Adrenal gland (tissue), 12 donors: ENCODE measurements around the gene OR6Q1. TPM values are rescaled to one million over a fixed set of nuclear protein-coding genes. Genes with fewer than 3 reads are reported as not detected.

Experiments used
- DNase-seq, 7 donors: peaks; one replicate each; pipeline ENCODE4 v3.0.0-alpha.2; 2019 to 2020
- H3K27ac ChIP-seq, 5 donors: fragments of 200-600 bp; sonication (generic) in 4 of 5; 1 replicate in 3 of 5; 2 replicates in 2 of 5; pipeline versions ENCODE4 v1.5.1 to v1.8.0; 2016 to 2020; ENCODE audit warnings: mild to moderate bottlenecking in 1 of 5
- H3K27me3 ChIP-seq: fragments of 200-600 bp; 2 replicates; pipeline ENCODE4 v1.8.0; 2021
- H3K36me3 ChIP-seq, 2 donors: fragments of 200-600 bp; replicated peaks in 1 of 2; 1 replicate in 1 of 2; 2 replicates in 1 of 2; pipeline versions ENCODE4 v1.5.1 to v1.8.0; 2018 to 2022
- H3K4me1 ChIP-seq, 2 donors: fragments of 200-600 bp; replicated peaks in 1 of 2; 1 replicate in 1 of 2; 2 replicates in 1 of 2; pipeline versions ENCODE4 v1.5.1 to v1.8.0; 2018 to 2021
- H3K4me3 ChIP-seq, 4 donors: fragments of 200-600 bp; sonication (generic) in 3 of 4; one replicate each; pipeline ENCODE4 v1.5.1; 2016 to 2018
- H3K9me3 ChIP-seq, 3 donors: fragments of 200-600 bp; sonication (generic) in 1 of 3; replicated peaks in 1 of 3; 1 replicate in 2 of 3; 2 replicates in 1 of 3; pipeline versions ENCODE4 v1.5.1 to v1.8.0; 2016 to 2021
- POLR2A ChIP-seq, 2 donors: fragments of 450-650 bp; IDR thresholded peaks; one replicate each; pipeline ENCODE4 v1.6.1; 2017; ENCODE audit warnings: antibody characterized with exemption in 2 of 2, mild to moderate bottlenecking in 2 of 2, moderate library complexity in 1 of 2
- WGBS, 4 donors: extraction: QIAGEN DNeasy Blood & Tissue Kit in 2 of 4; methylation state at CpG; one replicate each; pipeline versions ENCODE4 v1.1.5 to v1.1.7; 2013 to 2017; 5-methylcytosine and 5-hydroxymethylcytosine counted together
- intact Hi-C, 2 donors: fragments of 100-400 bp; cut with DNase I; formaldehyde crosslinking; loops; one replicate each; pipeline versions ENCODE4 v1.14.1 to v1.15.0; 2022 to 2023
- polyA plus RNA-seq, 3 donors: library from polyadenylated mRNA; stranded (reverse); fragments of 200-250 nt in 2 of 3; fragments of 350-450 nt in 1 of 3; fragmentation: Illumina TruSeq in 1 of 3; extraction: RNeasy Lipid Tissue Mini Kit (QIAGEN cat#74804) in 1 of 3; gene quantifications; one replicate each; pipeline ENCODE4 v1.2.3, GENCODE V29; 2013 to 2014
- total RNA-seq, 9 donors: library from RNA; depleted of rRNA in 4 of 9; stranded (reverse); fragments of >200 nt in 4 of 9; fragments of 120-200 nt in 1 of 9; fragmentation: NEBNext Ultra II Directional in 1 of 9; extraction: Animal tissue kit (Norgen Biotek cat#: 25700) in 1 of 9; gene quantifications; one replicate each; pipeline versions ENCODE4 v1.1.0 to v1.2.4, GENCODE V29; 2013 to 2023
- TF ChIP-seq, protein P1 (sequence below), 6 experiments: fragments of 450-650 bp in 4 of 6; fragments of 200-600 bp in 2 of 6; sonication (generic) in 1 of 6; IDR thresholded peaks; 1 replicate in 5 of 6; 2 replicates in 1 of 6; pipeline versions ENCODE4 v1.5.1 to v1.8.0; 2016 to 2021; ENCODE audit warnings: antibody characterized with exemption in 6 of 6, mild to moderate bottlenecking in 2 of 6, moderate library complexity in 1 of 6
- donor health status: healthy with polysubstance abuse.
- donor health status: Bipolar disorder and iron deficiency.
- donor health status: DM: yes; HTN: yes; CAD: no.
- donor health status: DM: no; HTN: no; CAD: no.
- donor health status: DM: no; HTN: no; CAD: no.
- donor health status: DM: yes; HTN: yes; CAD: no.

The OR6Q1 gene
- total and polyA plus RNA-seq, 12 donors = not detected

GRCh38 chr11:58058276-58059006 is 27.7 kb downstream of the OR6Q1 start:
- H3K4me3 ChIP-seq = no peak overlapping the region
- WGBS, 4 donors = 65 to 79% (median 75%) methylated on average over 6 to 13 of the region's 13 CpGs
- H3K36me3 ChIP-seq = no peaks in the 10 kb centered on the region
- H3K4me1 ChIP-seq = no peaks in the 10 kb centered on the region
- no peaks in the 10 kb centered on the region for H3K27me3 ChIP-seq
- intact Hi-C loops = no loop called here
- TF ChIP-seq, protein P1, sequence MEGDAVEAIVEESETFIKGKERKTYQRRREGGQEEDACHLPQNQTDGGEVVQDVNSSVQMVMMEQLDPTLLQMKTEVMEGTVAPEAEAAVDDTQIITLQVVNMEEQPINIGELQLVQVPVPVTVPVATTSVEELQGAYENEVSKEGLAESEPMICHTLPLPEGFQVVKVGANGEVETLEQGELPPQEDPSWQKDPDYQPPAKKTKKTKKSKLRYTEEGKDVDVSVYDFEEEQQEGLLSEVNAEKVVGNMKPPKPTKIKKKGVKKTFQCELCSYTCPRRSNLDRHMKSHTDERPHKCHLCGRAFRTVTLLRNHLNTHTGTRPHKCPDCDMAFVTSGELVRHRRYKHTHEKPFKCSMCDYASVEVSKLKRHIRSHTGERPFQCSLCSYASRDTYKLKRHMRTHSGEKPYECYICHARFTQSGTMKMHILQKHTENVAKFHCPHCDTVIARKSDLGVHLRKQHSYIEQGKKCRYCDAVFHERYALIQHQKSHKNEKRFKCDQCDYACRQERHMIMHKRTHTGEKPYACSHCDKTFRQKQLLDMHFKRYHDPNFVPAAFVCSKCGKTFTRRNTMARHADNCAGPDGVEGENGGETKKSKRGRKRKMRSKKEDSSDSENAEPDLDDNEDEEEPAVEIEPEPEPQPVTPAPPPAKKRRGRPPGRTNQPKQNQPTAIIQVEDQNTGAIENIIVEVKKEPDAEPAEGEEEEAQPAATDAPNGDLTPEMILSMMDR (IDR thresholded peaks at IDR 0.05) = no peak
- no peak for TF ChIP-seq POLR2A (IDR thresholded peaks at IDR 0.05)
- H3K27ac ChIP-seq = peak overlapping the region in 2 of 5 donors; percentile 26 to 80
- H3K9me3 ChIP-seq = no peaks in the 10 kb centered on the region
- no peak for DNase-seq

GRCh38 chr11:58059007-58059350 is 28.2 kb downstream of the OR6Q1 start:
- Histone ChIP-seq H3K4me3 (no peak overlapping the region), H3K9me3 (no peaks in the 10 kb centered on the region), H3K36me3 (no peaks in the 10 kb centered on the region), H3K27ac (peak overlapping the region in 2 of 5 donors; percentile 26 to 80), H3K4me1 (no peaks in the 10 kb centered on the region), H3K27me3 (no peaks in the 10 kb centered on the region)
- WGBS, 4 donors = 49 to 61% (median 57%) methylated on average over 4 of the region's 4 CpGs
- no peak for DNase-seq
- no peak for TF ChIP-seq POLR2A (IDR thresholded peaks at IDR 0.05)
- TF ChIP-seq, protein P1 (IDR thresholded peaks at IDR 0.05) = no peak
- intact Hi-C loops = no loop called here

GRCh38 chr11:58060535-58060934 is 29.8 kb downstream of the OR6Q1 start:
- peak overlapping the region in 1 of 5 donors; percentile 47 for H3K27ac ChIP-seq
- no peaks in the 10 kb centered on the region for H3K9me3 ChIP-seq
- H3K27me3 ChIP-seq = no peaks in the 10 kb centered on the region
- H3K36me3 ChIP-seq = no peaks in the 10 kb centered on the region
- TF ChIP-seq POLR2A (IDR thresholded peaks at IDR 0.05) = no peak
- TF ChIP-seq, protein P1 (IDR thresholded peaks at IDR 0.05) = no peak
- DNase-seq = no peak
- intact Hi-C loops = no loop called here
- WGBS, 4 donors = 86 to 91% (median 89%) methylated on average over 3 of the region's 3 CpGs
- no peaks in the 10 kb centered on the region for H3K4me1 ChIP-seq
- H3K4me3 ChIP-seq = no peak overlapping the region

- Histone ChIP-seq H3K27ac (no peak overlapping the region), H3K4me3 (no peak overlapping the region), H3K27me3 (no peaks in the 10 kb centered on the region), H3K9me3 (no peaks in the 10 kb centered on the region), H3K36me3 (no peaks in the 10 kb centered on the region), H3K4me1 (no peaks in the 10 kb centered on the region)
- intact Hi-C loops = no loop called here
- DNase-seq = no peak
- WGBS, 4 donors = 51 to 64% (median 58%) methylated on average over 6 of the region's 6 CpGs
- TF ChIP-seq POLR2A (IDR thresholded peaks at IDR 0.05) = no peak
- TF ChIP-seq, protein P1 (IDR thresholded peaks at IDR 0.05) = no peak
Observed at GRCh38 chr11:58060939-58061672, 30.4 kb downstream of the OR6Q1 start.
